Measurements from ENCODE around the gene ISG20. TPM values are rescaled to one million over a fixed set of nuclear protein-coding genes. Genes with fewer than 3 reads are reported as not detected.

ISG20 gene
- total RNA-seq, 4 donors from 2014 or later = 50.3 to 90.0 (median 70.6) TPM

- Histone ChIP-seq H3K36me3 (no peaks in the 10 kb centered on the region), H3K9me3 (no peaks in the 10 kb centered on the region), H3K27ac (peak overlapping the region; percentile 91 to 98 (median 98)), H3K4me3 (no peak overlapping the region), H3K27me3 (no peaks in the 10 kb centered on the region), H3K4me1 (peaks cover 13 to 44% (median 28%) of the 10 kb centered on the region in 4 donors)
- peak in 2 of 3 donors; percentile 75 to 87 for DNase-seq
- TF ChIP-seq POLR2A (IDR thresholded peaks at IDR 0.05) (peak; percentile 41 to 54), CTCF (IDR thresholded peaks at IDR 0.05) (no peak)
These were observed 3.5 kb upstream of the ISG20 start for GRCh38 chr15:88635318-88635717.

DNA sequence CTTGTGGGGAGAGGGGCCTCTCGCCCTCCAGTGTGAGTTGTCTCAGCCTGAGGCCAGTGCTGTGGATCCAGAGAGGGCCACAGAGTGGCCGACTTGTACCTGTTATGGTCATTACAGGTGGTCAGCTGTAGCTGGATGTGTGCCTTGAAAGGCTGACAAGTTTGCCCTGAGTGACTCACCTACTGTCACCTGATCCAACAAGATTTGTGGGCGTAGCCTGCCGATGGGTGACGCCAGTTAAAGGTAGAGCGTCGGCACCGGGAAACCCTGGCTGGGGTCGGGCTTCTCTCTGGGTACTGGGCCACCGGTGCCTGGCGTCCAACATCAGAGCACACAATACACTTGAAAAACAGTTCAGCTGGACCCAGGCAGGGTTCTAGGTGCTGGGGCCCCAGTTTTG, 2.8 kb upstream of the ISG20 start:
- Histone ChIP-seq H3K27me3 (no peaks in the 10 kb centered on the region), H3K27ac (peak overlapping the region; percentile 91 to 98 (median 98)), H3K4me1 (peaks cover 9 to 44% (median 32%) of the 10 kb centered on the region in 4 donors), H3K9me3 (no peaks in the 10 kb centered on the region), H3K4me3 (peak overlapping the region; percentile 18 to 47 (median 24)), H3K36me3 (no peaks in the 10 kb centered on the region)
- TF ChIP-seq POLR2A (IDR thresholded peaks at IDR 0.05) = peak; percentile 41 to 61
- no peak for TF ChIP-seq CTCF (IDR thresholded peaks at IDR 0.05)
- DNase-seq = peak; percentile 69 to 90 (median 72)

GRCh38 chr15:88636654-88637053, 2.2 kb upstream of the ISG20 start:
- H3K9me3 ChIP-seq = no peaks in the 10 kb centered on the region
- TF ChIP-seq POLR2A (IDR thresholded peaks at IDR 0.05) (no peak), CTCF (IDR thresholded peaks at IDR 0.05) (no peak)
- no peaks in the 10 kb centered on the region for H3K36me3 ChIP-seq
- peaks cover 5 to 47% (median 34%) of the 10 kb centered on the region in 4 donors for H3K4me1 ChIP-seq
- DNase-seq = peak in 1 of 3 donors; percentile 37
- peak overlapping the region in 2 of 4 donors; percentile 18 to 47 for H3K4me3 ChIP-seq
- H3K27ac ChIP-seq = peak overlapping the region; percentile 91 to 98 (median 98)
- H3K27me3 ChIP-seq = no peaks in the 10 kb centered on the region

DNA sequence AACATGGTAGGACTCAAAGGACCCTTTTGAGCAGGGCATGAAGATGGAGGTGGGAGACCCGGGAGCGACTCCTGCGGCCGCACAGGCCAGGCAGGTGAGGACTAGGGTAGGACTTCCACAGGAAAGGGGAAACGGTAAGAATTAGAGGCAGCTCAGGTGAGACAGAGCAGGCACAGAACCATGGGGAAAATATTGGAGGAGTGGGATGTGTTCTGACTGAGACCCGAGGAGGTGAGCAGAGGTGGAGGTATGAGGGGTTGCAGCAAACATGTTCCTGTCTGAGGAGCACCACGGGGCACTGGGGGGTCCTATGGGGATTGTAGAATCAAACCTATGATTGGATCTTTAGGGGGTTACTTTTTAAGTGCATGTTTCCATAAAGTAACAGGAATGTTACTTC, 1.4 kb upstream of the ISG20 start:
- TF ChIP-seq POLR2A (IDR thresholded peaks at IDR 0.05) = no peak
- no peak for TF ChIP-seq CTCF (IDR thresholded peaks at IDR 0.05)
- Histone ChIP-seq H3K9me3 (no peaks in the 10 kb centered on the region), H3K4me3 (no peak overlapping the region), H3K27ac (peak overlapping the region; percentile 91 to 98 (median 98)), H3K4me1 (peaks cover 5 to 47% (median 34%) of the 10 kb centered on the region in 4 donors), H3K36me3 (no peaks in the 10 kb centered on the region), H3K27me3 (no peaks in the 10 kb centered on the region)
- DNase-seq = peak in 2 of 3 donors; percentile 40 to 46

DNA sequence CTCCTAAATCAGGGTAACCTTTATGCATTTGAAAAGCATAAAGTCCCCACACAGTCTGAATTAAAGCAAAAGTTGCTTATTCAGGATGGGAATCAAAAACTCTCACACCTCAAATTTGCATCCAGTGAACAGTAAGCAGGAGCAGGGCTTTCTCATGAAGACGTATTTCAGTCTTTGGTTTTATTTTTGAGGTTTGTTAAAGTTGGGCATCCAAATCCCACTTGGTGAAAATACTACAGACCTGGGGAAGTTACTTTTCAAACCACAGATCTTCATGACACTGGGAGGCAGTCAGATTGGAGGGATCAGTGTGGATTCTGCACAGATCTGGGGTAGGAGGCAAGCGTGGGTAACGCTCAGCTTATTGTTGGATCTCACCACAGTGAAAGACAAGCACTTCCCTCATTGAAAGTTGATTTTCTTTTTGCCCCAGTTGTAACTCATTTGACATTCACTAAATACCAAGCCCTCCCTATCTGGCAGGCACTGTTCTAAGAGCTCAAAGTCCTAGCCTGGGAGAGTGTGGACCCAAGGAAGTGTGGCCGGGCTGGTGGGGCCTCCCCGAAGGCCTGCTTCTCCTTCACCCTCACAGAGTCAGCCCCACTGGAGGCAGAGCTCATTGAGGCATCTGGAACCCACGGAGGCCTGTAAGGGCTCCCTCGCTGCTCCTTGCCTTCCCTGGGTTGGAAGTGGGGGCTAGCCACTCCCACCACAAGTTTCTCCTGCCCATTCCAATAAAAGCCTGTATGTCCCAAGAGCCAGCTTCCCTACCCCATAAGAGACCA, 783 bp upstream of the ISG20 start:
- no peaks in the 10 kb centered on the region for H3K36me3 ChIP-seq
- no peak for TF ChIP-seq POLR2A (IDR thresholded peaks at IDR 0.05)
- no peak for TF ChIP-seq CTCF (IDR thresholded peaks at IDR 0.05)
- H3K4me3 ChIP-seq = peak overlapping the region; percentile 47 to 60 (median 50)
- peaks cover 5 to 47% (median 34%) of the 10 kb centered on the region in 4 donors for H3K4me1 ChIP-seq
- no peaks in the 10 kb centered on the region for H3K9me3 ChIP-seq
- no peaks in the 10 kb centered on the region for H3K27me3 ChIP-seq
- peak in 1 of 3 donors; percentile 70 for DNase-seq
- peak overlapping the region; percentile 91 to 98 (median 98) for H3K27ac ChIP-seq
